GM18861 (cell line): ENCODE data around the gene ZNF480.
"Not testable (repeated sequence)": the region's sequence is repeated elsewhere in the genome, so short reads cannot be mapped to it uniquely, and the experiment has no call there.

Experiments used
- ATAC-seq: cut with Tn5 transposase; IDR thresholded peaks from one replicate; pipeline ENCODE4 v1.9.1; 2021; ENCODE audit not compliant: unreplicated experiment

ZNF480 gene

DNA sequence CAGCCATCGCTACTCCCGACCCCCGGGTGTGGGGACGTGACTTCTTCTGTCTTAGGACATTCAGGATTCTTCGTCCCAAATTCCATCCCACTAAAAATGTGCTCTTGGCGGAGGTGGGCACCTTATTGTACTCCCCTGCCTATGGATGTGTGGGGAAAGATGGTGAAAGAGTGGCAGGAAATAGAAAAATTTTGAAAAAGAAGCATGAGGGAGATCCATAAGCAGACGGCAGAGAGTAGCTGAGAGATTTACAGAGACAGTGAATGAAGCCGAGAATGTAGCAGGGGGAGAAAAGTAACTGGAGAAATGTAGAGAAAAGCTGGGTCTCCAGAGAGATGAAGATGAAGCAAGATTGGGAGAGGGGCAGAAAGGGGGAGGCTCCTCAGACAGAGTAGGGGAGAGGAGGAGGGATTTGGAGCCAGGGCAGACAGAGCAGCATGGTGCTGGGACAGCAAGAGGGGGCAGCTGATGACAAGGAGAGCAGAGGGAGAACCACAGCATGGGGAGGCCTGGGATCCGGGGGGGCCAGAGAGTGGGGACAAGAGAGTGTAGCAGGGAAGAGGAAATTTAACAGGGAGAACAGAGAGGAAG is 39.9 kb downstream of the ZNF480 start:
- ATAC-seq, result no peak

DNA sequence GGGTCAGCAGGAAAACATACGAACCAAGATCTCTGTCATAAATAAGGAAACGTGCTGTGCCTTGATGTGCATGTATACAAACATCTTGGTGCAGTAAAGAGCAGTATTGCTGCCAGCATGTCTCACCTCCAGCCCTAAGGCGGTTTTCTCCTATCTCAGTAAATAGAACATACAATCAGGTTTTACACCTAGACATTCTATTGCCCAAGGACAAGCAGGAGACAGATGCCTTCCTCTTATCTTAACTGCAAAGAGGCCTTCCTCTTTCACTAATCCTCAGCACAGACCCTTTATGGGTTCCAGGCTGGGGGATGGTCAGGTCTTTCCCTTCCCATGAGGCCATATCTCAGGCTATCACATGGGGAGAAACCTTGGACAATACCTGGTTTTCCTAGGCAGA is 42.1 kb downstream of the ZNF480 start:
- ATAC-seq, result not testable (repeated sequence)

DNA sequence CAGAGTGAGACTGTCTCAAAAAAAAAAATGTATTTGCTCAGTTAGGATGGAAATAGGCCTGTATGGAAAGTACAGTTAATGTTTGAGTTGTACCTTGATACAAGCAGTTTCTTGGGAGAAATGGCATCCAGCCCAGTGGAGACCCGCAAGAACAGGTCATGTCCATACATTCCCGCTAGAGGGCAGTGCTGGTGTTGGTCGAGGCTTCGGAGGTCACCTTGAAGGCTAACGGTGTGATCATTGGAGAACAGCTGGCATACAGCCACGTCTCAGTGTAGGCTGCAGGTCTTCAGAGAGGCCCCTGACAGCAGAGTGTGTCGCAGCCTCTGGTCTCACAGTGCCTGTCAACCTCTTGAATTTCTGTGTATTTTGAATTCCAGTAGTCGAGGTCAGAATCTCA is 46.6 kb downstream of the ZNF480 start:
- ATAC-seq, result no peak

GRCh38 chr19:52345162-52345561 is 48.2 kb downstream of the ZNF480 start:
- no peak for ATAC-seq

GRCh38 chr19:52351512-52351911 is 54.5 kb downstream of the ZNF480 start:
- no peak for ATAC-seq

DNA sequence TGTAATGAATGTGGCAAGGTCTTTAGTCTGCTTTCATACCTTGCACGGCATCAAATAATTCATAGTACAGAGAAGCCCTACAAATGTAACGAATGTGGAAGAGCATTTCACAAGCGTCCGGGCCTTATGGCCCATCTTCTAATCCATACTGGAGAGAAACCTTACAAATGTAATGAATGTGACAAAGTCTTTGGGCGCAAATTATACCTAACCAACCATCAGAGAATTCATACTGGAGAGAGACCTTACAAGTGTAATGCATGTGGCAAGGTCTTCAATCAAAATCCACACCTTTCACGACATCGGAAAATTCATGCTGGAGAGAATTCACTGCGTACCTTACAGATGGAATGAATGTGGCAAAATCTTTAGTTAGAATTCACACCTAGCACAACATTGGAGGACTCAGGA is 69.5 kb downstream of the ZNF480 start:
- no peak for ATAC-seq

- no peak for ATAC-seq
These were observed 72.8 kb downstream of the ZNF480 start, which contains the start of gene ZNF880 for GRCh38 chr19:52369559-52370340. TSS of gene ZNF880 (plus strand) at chr19:52369923. CDS start at chr19:52369966, 43 bp downstream.

DNA sequence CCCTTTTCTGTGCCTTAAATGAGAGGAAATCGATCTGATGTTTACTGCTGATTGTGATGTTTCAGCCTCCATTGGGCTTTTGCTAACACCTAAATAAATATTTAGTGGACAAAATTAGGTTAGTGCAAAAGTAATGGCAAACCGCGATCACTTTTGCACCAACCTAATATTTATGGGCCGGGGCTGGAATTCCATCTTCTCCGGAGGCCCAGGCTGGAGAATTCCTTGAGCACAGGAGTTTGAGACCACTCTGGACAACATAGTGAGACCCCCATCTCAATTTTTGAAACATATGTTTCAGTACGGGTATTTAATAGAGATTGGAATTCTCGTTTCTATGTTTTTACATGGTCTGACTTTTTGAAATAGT is 73.4 kb downstream of the ZNF480 start:
- no peak for ATAC-seq
